SU-DHL-6 (cell line): ENCODE data around the gene ANKLE1.

Experiments used
- CTCF ChIP-seq: fragments of 200-600 bp; sonication (generic); IDR thresholded peaks from one replicate; pipeline ENCODE4 v1.5.1; 2017; ENCODE audit warnings: antibody characterized with exemption, mild to moderate bottlenecking, low read length, moderate library complexity; ENCODE audit not compliant: insufficient read depth, poor library complexity, severe bottlenecking
- EZH2phosphoT487 ChIP-seq: fragments of 200-600 bp; sonication (generic), shearing (Covaris generic); conservative IDR thresholded peaks from 2 replicates; pipeline ENCODE4 v1.6.1; 2018; ENCODE audit warnings: mild to moderate bottlenecking, antibody characterized with exemption, low read length, moderate library complexity, mixed read lengths

GRCh38 chr19:17327654-17328516 lies 46.2 kb downstream of the ANKLE1 start:
- TF ChIP-seq CTCF (no peak), EZH2phosphoT487 (no peak)
